Prostate gland (tissue), 1 donor: ENCODE data around the gene PCYOX1L.

ENCODE experiments used
- POLR2A ChIP-seq: fragments of 450-650 bp; IDR thresholded peaks from one replicate; pipeline ENCODE4 v1.6.1; 2016; ENCODE audit warnings: antibody characterized with exemption, mild to moderate bottlenecking
- POLR2AphosphoS5 ChIP-seq: sonication (generic); formaldehyde crosslinking; IDR thresholded peaks from one replicate; pipeline ENCODE4 v1.6.1; 2017; ENCODE audit warnings: antibody characterized with exemption

DNA sequence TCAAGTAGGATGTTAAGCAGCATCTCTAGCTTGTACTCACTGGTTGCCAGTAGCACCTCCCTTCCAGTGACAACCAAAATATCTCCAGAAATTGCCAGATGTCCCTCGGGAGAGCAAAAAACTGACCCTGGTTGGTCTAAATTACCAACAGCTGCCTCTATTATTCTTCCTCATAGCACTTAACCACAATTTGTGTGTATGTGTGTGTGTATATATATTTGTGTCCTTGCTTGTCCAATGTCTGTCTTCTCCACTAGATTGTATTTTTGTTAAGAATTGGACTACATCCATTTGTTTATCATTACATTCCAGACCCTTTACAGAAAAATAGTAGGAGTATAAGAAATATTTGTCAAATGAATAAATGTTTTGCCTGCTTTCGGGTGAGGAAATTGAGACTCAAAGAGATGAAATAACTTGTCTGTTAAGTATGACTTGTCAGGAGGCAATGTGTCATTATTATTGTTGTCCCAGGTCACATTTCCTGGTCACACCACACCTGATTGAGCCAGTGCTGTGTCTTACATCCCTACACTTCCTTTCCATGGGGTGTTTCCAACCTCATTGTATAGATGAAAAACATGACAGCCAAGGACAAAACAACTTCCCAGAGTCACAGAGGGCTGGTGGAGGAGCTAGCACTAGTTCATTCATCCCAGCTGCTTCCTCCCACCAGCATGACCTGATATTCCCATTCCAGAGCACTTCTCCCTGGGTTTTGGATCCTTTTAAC lies 24.0 kb upstream of the PCYOX1L start:
- TF ChIP-seq POLR2A: no peak
- TF ChIP-seq POLR2AphosphoS5: no peak
